ENCODE data around the gene ITGA2. TPM values are rescaled to one million over a fixed set of nuclear protein-coding genes. Genes with fewer than 3 reads are reported as not detected.

The ITGA2 gene
- 1 to 10 TPM; 1.0 to 1.7 TPM for total RNA-seq
- 0.90 TPM for polyA plus RNA-seq (ENCODE audit: insufficient read depth, low read depth, low replicate concordance)
- long read RNA-seq, donor 1, full-length matches to known transcripts, result 1 of 1 reads
- long read RNA-seq, donor 1, partial matches to known transcripts, result 0 of 1 reads
- long read RNA-seq, donor 1, other reads (novel, unspliced or antisense), result 0 of 1 reads
- long read RNA-seq, donor 2, result 0 reads

- peak; percentile 46 for DNase-seq
- Histone ChIP-seq H3K27me3 (no peaks in the 10 kb centered on the region), H3K4me3 (peak within 1 kb of the TSS; percentile 54 to 66), H3K4me1 (peaks cover 10% of the 10 kb centered on the region), H3K36me3 (ENCODE audit: low read depth, missing control alignments) (no peaks in the 10 kb centered on the region), H3K27ac (peak within 1 kb of the TSS in 1 of 2 donors; percentile 16), H3K9me3 (no peaks in the 10 kb centered on the region)
- TF ChIP-seq POLR2A (IDR thresholded peaks at IDR 0.05), result no peak
- TF ChIP-seq CTCF (IDR thresholded peaks at IDR 0.05), result no peak
- intact Hi-C loops (cut with DNase I; ENCODE audit: low total_unique reads), result no loop called here
- WGBS, 2 donors, result 0 to 1% methylated on average over 5 to 53 of the region's 64 CpGs
These were observed at the start of gene ITGA2 for GRCh38 chr5:52989025-52989780. Gene ITGA2, plus strand, starts transcription at chr5:52989352. Its CDS starts 117 bp downstream, at chr5:52989469.

DNA sequence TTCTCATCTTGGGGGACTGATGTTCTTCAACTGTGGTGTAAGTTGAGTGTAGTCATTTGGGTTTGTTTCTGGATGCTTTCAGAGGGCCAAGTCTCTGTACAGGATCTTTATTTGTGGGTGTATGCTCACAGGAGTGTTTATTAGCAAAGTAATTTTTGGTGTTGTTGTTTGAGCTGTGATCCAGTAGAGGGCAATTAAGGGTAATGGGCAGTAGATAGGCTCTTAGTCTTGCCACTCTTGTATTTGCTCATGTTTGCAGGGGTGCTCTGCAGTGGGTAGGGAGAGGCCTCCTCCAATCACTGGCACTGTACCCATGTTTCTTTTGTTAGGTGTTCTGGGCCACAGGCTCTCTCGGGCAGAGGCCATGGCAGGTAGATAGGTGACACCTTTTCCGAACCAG lies 45.9 kb upstream of the ITGA2 start:
- Histone ChIP-seq H3K36me3 (ENCODE audit: low read depth, missing control alignments) (no peaks in the 10 kb centered on the region), H3K4me3 (no peak overlapping the region), H3K4me1 (no peaks in the 10 kb centered on the region), H3K9me3 (no peaks in the 10 kb centered on the region), H3K27ac (no peak overlapping the region), H3K27me3 (no peaks in the 10 kb centered on the region)
- no peak for DNase-seq
- TF ChIP-seq CTCF (IDR thresholded peaks at IDR 0.05) (no peak), POLR2A (IDR thresholded peaks at IDR 0.05) (no peak)
- 91 to 100% methylated on average over 1 to 2 of the region's 2 CpGs for WGBS, 2 donors
- intact Hi-C loops (cut with DNase I; ENCODE audit: low total_unique reads), result no loop called here

DNA sequence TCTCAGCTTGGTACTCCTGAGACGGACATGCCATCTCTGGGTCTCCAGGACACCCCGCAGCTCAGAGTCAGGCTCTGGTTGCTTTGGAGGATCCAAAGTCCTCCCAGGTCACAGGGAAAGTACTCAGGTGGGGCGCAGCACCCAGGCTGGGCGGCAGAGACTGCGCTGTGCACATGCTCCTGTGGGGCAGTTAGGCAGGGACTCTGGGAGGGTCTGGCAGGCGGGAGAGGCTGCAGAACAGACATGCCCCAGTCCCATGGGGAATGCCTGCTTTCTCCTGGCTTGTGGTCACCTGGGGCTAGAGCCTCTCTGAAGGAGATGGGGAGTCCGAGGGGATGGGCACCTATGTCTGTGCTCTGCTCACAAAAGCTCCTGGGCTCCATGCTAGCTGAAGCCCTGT lies 45.3 kb upstream of the ITGA2 start:
- TF ChIP-seq POLR2A (IDR thresholded peaks at IDR 0.05) (no peak), CTCF (IDR thresholded peaks at IDR 0.05) (no peak)
- DNase-seq, result no peak
- no peak overlapping the region for H3K27ac ChIP-seq
- no peaks in the 10 kb centered on the region for H3K4me1 ChIP-seq
- H3K9me3 ChIP-seq, result no peaks in the 10 kb centered on the region
- no peaks in the 10 kb centered on the region for H3K27me3 ChIP-seq
- 83 to 100% methylated on average over 2 to 7 of the region's 7 CpGs for WGBS, 2 donors
- no peaks in the 10 kb centered on the region for H3K36me3 ChIP-seq (ENCODE audit: low read depth, missing control alignments)
- intact Hi-C loops (cut with DNase I; ENCODE audit: low total_unique reads), result no loop called here
- H3K4me3 ChIP-seq, result no peak overlapping the region

DNA sequence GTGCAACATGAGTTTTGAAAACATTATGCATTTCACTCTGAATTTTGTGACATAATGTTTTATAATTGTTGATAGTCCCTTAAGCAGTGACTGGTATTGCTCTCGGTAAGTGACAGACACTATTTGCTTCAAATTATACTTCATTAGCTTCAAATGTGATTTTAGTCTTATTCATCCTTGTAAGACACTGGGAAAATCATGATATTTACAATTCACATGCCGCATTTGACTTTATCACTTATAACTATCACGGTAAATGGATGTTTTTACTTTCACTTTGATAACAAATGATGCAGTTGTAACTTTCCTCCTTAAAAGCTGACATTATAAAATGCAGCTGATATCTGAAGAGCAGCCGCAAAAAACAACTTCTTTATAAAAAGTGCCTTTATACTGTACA lies 44.1 kb upstream of the ITGA2 start:
- H3K4me1 ChIP-seq, result no peaks in the 10 kb centered on the region
- no peak overlapping the region for H3K27ac ChIP-seq
- H3K27me3 ChIP-seq, result no peaks in the 10 kb centered on the region
- DNase-seq, result no peak
- H3K4me3 ChIP-seq, result no peak overlapping the region
- TF ChIP-seq POLR2A (IDR thresholded peaks at IDR 0.05) (no peak), CTCF (IDR thresholded peaks at IDR 0.05) (no peak)
- intact Hi-C loops (cut with DNase I; ENCODE audit: low total_unique reads), result no loop called here
- H3K9me3 ChIP-seq, result no peaks in the 10 kb centered on the region
- H3K36me3 ChIP-seq (ENCODE audit: low read depth, missing control alignments), result no peaks in the 10 kb centered on the region
- WGBS, 2 donors, result 48 to 57% methylated on average over 4 of the region's 4 CpGs

Data from testis (tissue), 5 donors.